Thyroid gland (tissue), 4 donors: ENCODE results near the gene SIAH1. TPM values are rescaled to one million over a fixed set of nuclear protein-coding genes. Genes with fewer than 3 reads are reported as not detected.
"Not testable (repeated sequence)": the region's sequence is repeated elsewhere in the genome, so short reads cannot be mapped to it uniquely, and the experiment has no call there.

ENCODE experiments used
- DNase-seq, 2 donors: peaks; one replicate each; pipeline ENCODE4 v3.0.0-alpha.2; 2019
- H3K27ac ChIP-seq, 3 donors: fragments of 200-600 bp; sonication (generic); 1 replicate in 2 of 3; 2 replicates in 1 of 3; pipeline ENCODE4 v1.5.1; 2016 to 2019; ENCODE audit warnings: mild to moderate bottlenecking in 1 of 3, moderate library complexity in 1 of 3
- H3K27me3 ChIP-seq: fragments of 200-600 bp; sonication (generic); one replicate; pipeline ENCODE4 v1.5.1; 2019
- H3K36me3 ChIP-seq, 2 donors: fragments of 200-600 bp; sonication (generic); one replicate each; pipeline ENCODE4 v1.5.1; 2016 to 2019
- H3K4me1 ChIP-seq, 2 donors: fragments of 200-600 bp; sonication (generic); one replicate each; pipeline ENCODE4 v1.5.1; 2017 to 2019
- H3K4me3 ChIP-seq, 3 donors: fragments of 200-600 bp; sonication (generic); replicated peaks in 1 of 3; 1 replicate in 2 of 3; 2 replicates in 1 of 3; pipeline ENCODE4 v1.5.1; 2016; ENCODE audit warnings: mild to moderate bottlenecking in 1 of 3
- H3K9me3 ChIP-seq: fragments of 200-600 bp; sonication (generic); one replicate; pipeline ENCODE4 v1.5.1; 2017
- CTCF ChIP-seq, 6 experiments: fragments of 200-600 bp in 3 of 6; fragments of 450-650 bp in 3 of 6; sonication (generic) in 3 of 6; IDR thresholded peaks; one replicate each; pipeline ENCODE4 v1.5.1; 2016 to 2019; ENCODE audit warnings: antibody characterized with exemption in 6 of 6, mild to moderate bottlenecking in 2 of 6, inconsistent platforms in 1 of 6, moderate library complexity in 1 of 6
- POLR2A ChIP-seq, 2 donors: fragments of 450-650 bp; IDR thresholded peaks; one replicate each; pipeline ENCODE4 v1.6.1; 2017; ENCODE audit warnings: antibody characterized with exemption in 2 of 2, mild to moderate bottlenecking in 2 of 2, moderate library complexity in 1 of 2
- WGBS, 2 donors: methylation state at CpG; one replicate each; pipeline ENCODE4 v1.1.5; 2017; 5-methylcytosine and 5-hydroxymethylcytosine counted together
- intact Hi-C: fragments of 100-400 bp; cut with DNase I; formaldehyde crosslinking; loops from one replicate; pipeline ENCODE4 v1.15.1; 2023
- total RNA-seq, 4 donors: library from RNA; depleted of rRNA; stranded (reverse); fragments of >200 nt; gene quantifications; one replicate each; pipeline ENCODE4 v1.2.3, GENCODE V29; 2016

SIAH1 gene
- total RNA-seq, 4 donors from 2014 or later = 23.9 to 45.8 (median 34.4) TPM

- no peak overlapping the region for H3K27ac ChIP-seq
- peaks cover 58 to 60% of the 10 kb centered on the region in 2 donors for H3K4me1 ChIP-seq
- H3K36me3 ChIP-seq = no peaks in the 10 kb centered on the region
- no peaks in the 10 kb centered on the region for H3K9me3 ChIP-seq
- TF ChIP-seq POLR2A (IDR thresholded peaks at IDR 0.05) (no peak), CTCF (IDR thresholded peaks at IDR 0.05) (no peak)
- no peak for DNase-seq
- no peak overlapping the region for H3K4me3 ChIP-seq
- H3K27me3 ChIP-seq = no peaks in the 10 kb centered on the region
- intact Hi-C loops = no loop called here
These were observed 13.8 kb downstream of the SIAH1 start for GRCh38 chr16:48371393-48371780.

- H3K4me1 ChIP-seq = peaks cover 53 to 58% of the 10 kb centered on the region in 2 donors
- H3K36me3 ChIP-seq, H3K9me3 ChIP-seq, H3K27me3 ChIP-seq, intact Hi-C loops, H3K27ac ChIP-seq, H3K4me3 ChIP-seq, DNase-seq: not testable (repeated sequence)
- 84 to 90% methylated on average over 18 of the region's 18 CpGs for WGBS, 2 donors
These were observed 14.4 kb downstream of the SIAH1 start for GRCh38 chr16:48370668-48371392.

GRCh38 chr16:48370229-48370628, 15.0 kb downstream of the SIAH1 start:
- H3K27me3 ChIP-seq = no peaks in the 10 kb centered on the region
- no peak for DNase-seq
- peaks cover 54 to 63% of the 10 kb centered on the region in 2 donors for H3K4me1 ChIP-seq
- no peak for TF ChIP-seq CTCF (IDR thresholded peaks at IDR 0.05)
- TF ChIP-seq POLR2A (IDR thresholded peaks at IDR 0.05) = no peak
- H3K27ac ChIP-seq = no peak overlapping the region
- H3K36me3 ChIP-seq = no peaks in the 10 kb centered on the region
- no peak overlapping the region for H3K4me3 ChIP-seq
- intact Hi-C loops = no loop called here
- 87 to 96% methylated on average over 8 of the region's 8 CpGs for WGBS, 2 donors
- no peaks in the 10 kb centered on the region for H3K9me3 ChIP-seq

- intact Hi-C loops = no loop called here
- no peaks in the 10 kb centered on the region for H3K36me3 ChIP-seq
- H3K9me3 ChIP-seq = no peaks in the 10 kb centered on the region
- 97% methylated on average over 1 of the region's 1 CpG for WGBS, 2 donors
- no peak overlapping the region for H3K27ac ChIP-seq
- TF ChIP-seq POLR2A (IDR thresholded peaks at IDR 0.05) (no peak), CTCF (IDR thresholded peaks at IDR 0.05) (no peak)
- peaks cover 53 to 65% of the 10 kb centered on the region in 2 donors for H3K4me1 ChIP-seq
- no peak overlapping the region for H3K4me3 ChIP-seq
- DNase-seq = no peak
- no peaks in the 10 kb centered on the region for H3K27me3 ChIP-seq
These were observed 15.4 kb downstream of the SIAH1 start for GRCh38 chr16:48369765-48370164.

GRCh38 chr16:48367441-48368049, 17.7 kb downstream of the SIAH1 start:
- no peak for DNase-seq
- Histone ChIP-seq H3K36me3 (no peaks in the 10 kb centered on the region), H3K27me3 (no peaks in the 10 kb centered on the region), H3K27ac (no peak overlapping the region), H3K4me3 (no peak overlapping the region), H3K9me3 (no peaks in the 10 kb centered on the region), H3K4me1 (peaks cover 31 to 49% of the 10 kb centered on the region in 2 donors)
- TF ChIP-seq POLR2A (IDR thresholded peaks at IDR 0.05) (no peak), CTCF (IDR thresholded peaks at IDR 0.05) (no peak)
- intact Hi-C loops = no loop called here
- 50 to 53% methylated on average over 2 of the region's 2 CpGs for WGBS, 2 donors
